ENCODE results near the gene EXOG. TPM values are rescaled to one million over a fixed set of nuclear protein-coding genes. Genes with fewer than 3 reads are reported as not detected.

EXOG gene
- total RNA-seq, 4 donors from 2014 or later, result 3.3 to 10.3 (median 5.3) TPM

- Histone ChIP-seq H3K27me3 (no peaks in the 10 kb centered on the region), H3K4me3 (no peak overlapping the region), H3K36me3 (peaks cover 0 to 10% (median 0%) of the 10 kb centered on the region in 3 donors), H3K4me1 (no peaks in the 10 kb centered on the region), H3K9me3 (no peaks in the 10 kb centered on the region), H3K27ac (no peak overlapping the region)
- WGBS, 2 donors, result 65 to 81% methylated on average over 9 of the region's 9 CpGs
- DNase-seq, result no peak
- intact Hi-C loops (cut with DNase I), result no loop called here
- TF ChIP-seq CTCF (IDR thresholded peaks at IDR 0.05) (no peak), POLR2A (IDR thresholded peaks at IDR 0.05) (no peak)
These were observed 45.7 kb downstream of the EXOG start for GRCh38 chr3:38541806-38542205.

- Histone ChIP-seq H3K9me3 (no peaks in the 10 kb centered on the region), H3K4me3 (no peak overlapping the region), H3K27me3 (no peaks in the 10 kb centered on the region), H3K4me1 (no peaks in the 10 kb centered on the region), H3K36me3 (peaks cover 0 to 1% (median 0%) of the 10 kb centered on the region in 3 donors), H3K27ac (no peak overlapping the region)
- DNase-seq, result no peak
- no peak for TF ChIP-seq POLR2A (IDR thresholded peaks at IDR 0.05)
- TF ChIP-seq CTCF (IDR thresholded peaks at IDR 0.05), result no peak
- 40 to 59% methylated on average over 4 of the region's 16 CpGs for WGBS, 2 donors
- intact Hi-C loops (cut with DNase I), result no loop called here
These were observed 46.5 kb downstream of the EXOG start for GRCh38 chr3:38542401-38543298.

- no peak overlapping the region for H3K4me3 ChIP-seq
- H3K27me3 ChIP-seq, result no peaks in the 10 kb centered on the region
- DNase-seq, result no peak
- no peaks in the 10 kb centered on the region for H3K4me1 ChIP-seq
- H3K9me3 ChIP-seq, result no peaks in the 10 kb centered on the region
- intact Hi-C loops (cut with DNase I), result no loop called here
- no peak for TF ChIP-seq POLR2A (IDR thresholded peaks at IDR 0.05)
- no peak for TF ChIP-seq CTCF (IDR thresholded peaks at IDR 0.05)
- no peaks in the 10 kb centered on the region for H3K36me3 ChIP-seq
- WGBS, 2 donors, result no CpG with 5 or more reads among the region's 7 CpGs
- H3K27ac ChIP-seq, result no peak overlapping the region
These were observed 47.4 kb downstream of the EXOG start for GRCh38 chr3:38543586-38543985.

- intact Hi-C loops (cut with DNase I), result no loop called here
- WGBS, 2 donors, result 60 to 71% methylated on average over 1 of the region's 3 CpGs
These were observed 48.8 kb downstream of the EXOG start for GRCh38 chr3:38544926-38545325.

More at GRCh38 chr3:38544926-38545325, 48.8 kb downstream of the EXOG start:
- Histone ChIP-seq H3K27me3 (no peaks in the 10 kb centered on the region), H3K4me3 (no peak overlapping the region), H3K27ac (no peak overlapping the region), H3K36me3 (no peaks in the 10 kb centered on the region), H3K4me1 (no peaks in the 10 kb centered on the region), H3K9me3 (no peaks in the 10 kb centered on the region)
- no peak for DNase-seq
- TF ChIP-seq POLR2A (IDR thresholded peaks at IDR 0.05) (no peak), CTCF (IDR thresholded peaks at IDR 0.05) (no peak)
